HG02798 (cell line): ENCODE results near the gene FSTL4.
A peak's percentile ranks its signal among the peaks of the same experiment; 100 is the strongest.

ENCODE experiments used
- ATAC-seq: cut with Tn5 transposase; IDR thresholded peaks from one replicate; pipeline ENCODE4 v1.9.1; 2021; ENCODE audit warnings: mild to moderate bottlenecking; ENCODE audit not compliant: unreplicated experiment, poor library complexity

FSTL4 gene

DNA sequence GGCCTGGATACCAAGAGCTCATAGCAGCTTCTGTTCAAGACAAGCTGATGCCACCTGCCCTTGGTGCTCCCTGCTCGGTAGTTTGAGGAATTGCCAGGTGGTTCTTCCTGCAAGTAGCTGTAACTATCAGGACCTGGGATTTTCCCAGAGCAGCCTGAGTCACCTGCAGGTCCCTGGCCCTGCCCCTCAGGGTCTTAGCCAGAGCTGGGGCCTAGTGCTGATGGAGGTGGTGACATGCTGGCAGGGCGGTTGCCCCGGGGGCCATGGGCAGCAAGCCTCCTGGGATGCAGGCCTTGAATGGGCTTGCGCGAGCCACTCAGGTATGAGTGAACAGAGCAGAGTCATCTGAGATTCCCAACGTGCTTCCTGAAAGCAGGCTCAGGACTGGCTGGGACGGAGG, 298.3 kb downstream of the FSTL4 start:
- no peak for ATAC-seq

GRCh38 chr5:133311176-133311575, 301.2 kb downstream of the FSTL4 start:
- ATAC-seq = no peak

- ATAC-seq = no peak
These were observed 302.2 kb downstream of the FSTL4 start for GRCh38 chr5:133309984-133310621.

- no peak for ATAC-seq
These were observed 303.1 kb downstream of the FSTL4 start for GRCh38 chr5:133309166-133309795.

- peak; percentile 39 for ATAC-seq
These were observed 305.1 kb downstream of the FSTL4 start for GRCh38 chr5:133307275-133307674.

- no peak for ATAC-seq
These were observed 307.6 kb downstream of the FSTL4 start for GRCh38 chr5:133304707-133305216.

- ATAC-seq = no peak
These were observed 308.2 kb downstream of the FSTL4 start for GRCh38 chr5:133304178-133304577.

DNA sequence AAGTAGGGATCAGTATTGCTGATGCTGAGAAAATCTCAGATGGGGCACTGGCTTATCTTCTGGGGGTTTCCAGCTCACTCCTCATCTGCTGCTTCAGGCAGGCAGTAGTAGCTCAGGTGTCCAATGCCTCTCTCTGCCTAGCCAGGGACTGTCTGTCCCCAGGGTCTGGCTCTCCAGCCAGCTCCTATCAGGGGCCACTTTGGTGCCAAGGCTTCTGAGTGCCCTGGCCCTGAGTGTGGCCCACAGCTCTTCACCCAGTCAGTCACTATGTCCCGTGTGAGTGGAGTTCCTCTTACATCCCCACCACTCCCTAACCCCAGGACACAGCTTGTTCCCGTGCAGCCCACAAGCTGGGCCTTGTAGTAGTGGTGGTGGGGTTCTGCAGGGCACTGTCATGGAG, 309.0 kb downstream of the FSTL4 start:
- ATAC-seq = no peak

DNA sequence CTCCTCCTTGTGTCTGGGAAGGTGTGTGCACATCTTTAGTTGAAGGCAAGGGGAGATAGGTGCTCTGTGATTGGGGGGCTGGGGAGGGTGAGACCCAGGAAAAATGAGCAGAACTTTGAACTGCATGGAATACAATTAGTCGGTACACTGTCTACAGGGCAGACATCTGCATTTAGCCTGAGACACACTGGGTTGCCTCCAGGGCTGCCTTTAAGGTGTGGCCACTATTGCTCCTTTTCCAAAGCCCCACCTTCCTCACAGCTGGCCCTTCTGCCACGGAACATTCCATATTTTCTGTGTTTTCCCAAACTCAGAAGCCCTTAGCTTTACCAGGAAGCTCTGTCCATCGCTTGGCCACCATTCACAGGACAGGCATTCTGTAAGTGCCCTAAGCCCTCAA, 312.6 kb downstream of the FSTL4 start:
- no peak for ATAC-seq

GRCh38 chr5:133299021-133299420, 313.3 kb downstream of the FSTL4 start:
- ATAC-seq = no peak

GRCh38 chr5:133298447-133298846, 313.9 kb downstream of the FSTL4 start:
- no peak for ATAC-seq

DNA sequence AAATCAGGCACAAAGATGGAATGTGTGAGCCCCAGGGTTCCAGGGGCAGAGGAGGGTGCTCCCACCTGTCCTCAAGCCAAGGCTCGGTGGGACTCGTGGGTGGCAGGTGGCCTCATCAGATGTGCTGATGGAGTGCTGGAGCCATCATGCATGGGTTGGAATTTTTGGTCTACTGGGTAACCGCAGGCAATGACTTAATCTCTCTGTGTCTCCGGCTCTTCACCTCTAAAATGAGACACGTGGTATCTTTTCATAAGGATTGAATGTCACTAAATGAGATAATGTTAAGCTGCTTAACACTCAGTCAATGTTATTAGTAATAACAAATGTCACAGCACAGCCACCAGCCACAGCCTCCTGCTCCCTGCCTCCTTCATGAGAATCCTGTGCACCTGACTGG, 315.0 kb downstream of the FSTL4 start:
- no peak for ATAC-seq

DNA sequence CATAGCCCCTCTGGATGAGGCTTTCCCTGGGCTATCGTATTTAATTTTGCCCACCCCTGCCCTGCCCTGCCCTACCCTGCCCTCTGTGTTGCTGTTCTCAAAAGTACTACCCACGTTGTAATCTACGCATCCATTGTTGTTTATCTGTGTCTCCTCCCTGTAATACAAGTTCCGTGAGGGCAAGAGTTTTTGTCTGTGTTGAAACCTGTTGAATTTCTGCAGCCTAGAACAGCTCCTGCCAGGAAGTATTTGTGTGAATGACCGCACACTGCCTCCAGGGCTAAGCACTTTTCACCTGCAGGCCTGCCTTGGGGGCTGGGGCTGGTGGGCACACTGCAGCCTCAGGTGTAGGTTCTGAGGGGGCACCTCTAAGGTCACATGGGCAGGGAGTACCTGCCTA, 315.7 kb downstream of the FSTL4 start:
- ATAC-seq = no peak

DNA sequence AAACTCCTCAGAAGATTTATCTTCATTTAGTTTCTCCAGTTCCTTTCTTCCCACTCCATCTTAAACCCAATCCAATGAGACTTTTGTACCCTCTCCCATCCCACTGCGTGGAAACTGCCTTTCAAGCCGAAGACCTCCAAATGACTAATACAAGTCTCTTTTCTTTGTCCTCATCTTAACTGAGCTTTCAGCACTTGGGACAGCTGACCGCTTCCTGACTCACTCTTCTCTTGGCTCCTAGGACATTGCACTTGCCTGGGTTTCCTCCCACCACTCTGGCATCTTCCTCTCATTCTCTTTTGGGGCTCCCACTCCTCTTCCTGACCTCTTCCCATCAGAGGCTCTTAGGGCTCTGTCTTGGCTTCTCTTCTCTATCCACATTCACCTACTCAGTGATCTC, 316.8 kb downstream of the FSTL4 start:
- ATAC-seq = no peak

GRCh38 chr5:133294380-133294779, 318.0 kb downstream of the FSTL4 start:
- ATAC-seq = no peak

GRCh38 chr5:133293960-133294359, 318.4 kb downstream of the FSTL4 start:
- no peak for ATAC-seq

- ATAC-seq = no peak
These were observed 320.0 kb downstream of the FSTL4 start for GRCh38 chr5:133292300-133292699.

GRCh38 chr5:133291524-133291923, 320.8 kb downstream of the FSTL4 start:
- no peak for ATAC-seq

GRCh38 chr5:133290669-133291240, 321.6 kb downstream of the FSTL4 start:
- no peak for ATAC-seq

DNA sequence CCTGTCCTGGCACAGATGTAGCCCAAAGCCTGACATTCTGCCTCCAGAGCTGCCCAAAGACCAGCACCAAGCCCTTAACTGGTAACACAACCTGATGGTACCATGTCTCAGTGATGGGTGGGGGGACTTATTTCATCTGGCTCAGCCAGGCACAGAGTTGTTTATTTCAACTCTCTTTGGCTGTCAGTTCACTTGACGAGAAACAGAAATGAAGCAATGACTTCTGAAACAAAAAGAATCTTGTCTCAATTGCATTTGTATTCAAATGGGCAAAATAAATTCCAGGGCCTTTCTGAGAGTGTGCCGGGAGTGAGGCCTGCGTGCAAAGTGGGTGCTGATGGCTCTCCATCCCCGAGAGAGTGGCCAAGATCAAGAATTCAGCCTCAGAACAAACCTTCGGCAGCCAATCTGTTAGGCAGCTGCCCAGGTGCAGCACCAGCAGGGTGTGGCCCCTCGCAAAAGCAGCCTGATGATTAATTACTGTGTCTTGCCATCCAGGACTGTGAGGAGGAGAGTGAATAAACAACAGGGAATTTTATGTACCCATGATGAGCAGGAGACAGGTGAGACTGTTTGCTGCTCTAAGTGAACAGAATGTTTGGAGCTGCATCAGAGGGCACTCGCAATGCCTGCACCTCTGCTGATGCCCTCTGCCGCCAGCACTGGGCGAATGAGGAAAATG, 322.5 kb downstream of the FSTL4 start:
- ATAC-seq = no peak

DNA sequence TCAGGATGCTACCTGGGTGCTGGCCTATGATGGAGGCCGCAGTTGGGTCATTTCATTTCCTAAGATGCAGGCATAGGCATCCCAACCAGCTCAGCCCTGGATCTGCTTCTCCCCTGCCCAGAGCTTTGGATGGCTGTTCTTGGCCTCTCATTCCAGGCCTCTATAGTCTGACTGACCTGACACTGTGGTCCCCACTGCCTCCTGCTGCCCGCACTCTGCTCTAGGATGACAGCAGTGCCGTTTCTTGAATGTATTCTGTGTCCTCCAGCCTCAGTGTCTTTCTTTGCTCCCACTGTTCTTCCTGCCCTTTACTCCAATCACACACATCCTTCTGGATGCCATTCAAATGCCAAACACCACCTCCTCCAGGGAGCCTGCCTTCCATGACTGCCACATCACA, 324.8 kb downstream of the FSTL4 start:
- ATAC-seq = peak; percentile 58
